ENCODE results near the gene RAPSN. TPM values are rescaled to one million over a fixed set of nuclear protein-coding genes. Genes with fewer than 3 reads are reported as not detected.

The RAPSN gene
- total RNA-seq, 4 donors from 2014 or later = 0.59 to 4.6 (median 1.0) TPM; not detected in 1

GRCh38 chr11:47443817-47444216, 5.1 kb downstream of the RAPSN start:
- no peaks in the 10 kb centered on the region for H3K27me3 ChIP-seq
- TF ChIP-seq CTCF (IDR thresholded peaks at IDR 0.05) (no peak), EP300 (IDR thresholded peaks at IDR 0.05) (no peak), POLR2AphosphoS5 (IDR thresholded peaks at IDR 0.05) (no peak), POLR2A (IDR thresholded peaks at IDR 0.05) (no peak)
- H3K4me3 ChIP-seq = no peak overlapping the region
- no peaks in the 10 kb centered on the region for H3K4me1 ChIP-seq
- H3K36me3 ChIP-seq = no peaks in the 10 kb centered on the region
- no peak for DNase-seq (ENCODE audit: low spot score in 2 of 2)
- no peaks in the 10 kb centered on the region for H3K9me3 ChIP-seq
- no peak overlapping the region for H3K27ac ChIP-seq
- 75% methylated on average over 3 of the region's 3 CpGs for WGBS

GRCh38 chr11:47443028-47443700, 5.8 kb downstream of the RAPSN start:
- H3K36me3 ChIP-seq = no peaks in the 10 kb centered on the region
- DNase-seq (ENCODE audit: low spot score in 2 of 2) = no peak
- no peaks in the 10 kb centered on the region for H3K9me3 ChIP-seq
- no peak overlapping the region for H3K27ac ChIP-seq
- no peaks in the 10 kb centered on the region for H3K4me1 ChIP-seq
- no peak overlapping the region for H3K4me3 ChIP-seq
- 87% methylated on average over 11 of the region's 12 CpGs for WGBS
- no peaks in the 10 kb centered on the region for H3K27me3 ChIP-seq
- TF ChIP-seq POLR2AphosphoS5 (IDR thresholded peaks at IDR 0.05) = no peak
- no peak for TF ChIP-seq EP300 (IDR thresholded peaks at IDR 0.05)
- no peak for TF ChIP-seq CTCF (IDR thresholded peaks at IDR 0.05)
- TF ChIP-seq POLR2A (IDR thresholded peaks at IDR 0.05) = no peak

DNA sequence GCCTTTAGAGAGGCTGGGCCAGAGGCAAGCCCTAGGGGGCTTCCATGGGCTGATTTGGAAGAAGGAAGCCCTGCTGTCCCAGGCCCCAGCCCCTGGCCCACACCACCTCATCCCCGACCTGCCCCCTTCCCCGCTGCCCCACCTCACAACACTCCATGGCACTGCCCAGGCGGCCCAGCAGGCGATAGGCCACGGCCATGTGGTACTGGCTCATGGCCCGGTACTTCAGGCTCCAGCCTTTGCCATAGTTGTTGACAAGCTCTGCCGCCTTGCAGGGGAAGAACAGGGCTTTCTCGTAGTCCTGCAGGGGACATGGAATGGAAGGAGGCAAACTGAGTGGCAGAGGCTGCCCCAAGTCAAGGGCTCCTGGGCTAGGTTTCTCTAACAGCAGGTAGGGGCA, 6.4 kb downstream of the RAPSN start:
- 80% methylated on average over 2 of the region's 8 CpGs for WGBS
- H3K36me3 ChIP-seq = no peaks in the 10 kb centered on the region
- no peak overlapping the region for H3K27ac ChIP-seq
- no peaks in the 10 kb centered on the region for H3K4me1 ChIP-seq
- H3K9me3 ChIP-seq = no peaks in the 10 kb centered on the region
- no peak overlapping the region for H3K4me3 ChIP-seq
- H3K27me3 ChIP-seq = no peaks in the 10 kb centered on the region
- DNase-seq (ENCODE audit: low spot score in 2 of 2) = no peak
- no peak for TF ChIP-seq POLR2AphosphoS5 (IDR thresholded peaks at IDR 0.05)
- no peak for TF ChIP-seq POLR2A (IDR thresholded peaks at IDR 0.05)
- TF ChIP-seq EP300 (IDR thresholded peaks at IDR 0.05) = no peak
- no peak for TF ChIP-seq CTCF (IDR thresholded peaks at IDR 0.05)

- H3K4me3 ChIP-seq = no peak overlapping the region
- TF ChIP-seq POLR2AphosphoS5 (IDR thresholded peaks at IDR 0.05) (no peak), POLR2A (IDR thresholded peaks at IDR 0.05) (no peak), EP300 (IDR thresholded peaks at IDR 0.05) (no peak), CTCF (IDR thresholded peaks at IDR 0.05) (no peak)
- H3K27me3 ChIP-seq = no peaks in the 10 kb centered on the region
- no peaks in the 10 kb centered on the region for H3K4me1 ChIP-seq
- 65% methylated on average over 2 of the region's 12 CpGs for WGBS
- no peaks in the 10 kb centered on the region for H3K36me3 ChIP-seq
- H3K27ac ChIP-seq = no peak overlapping the region
- no peaks in the 10 kb centered on the region for H3K9me3 ChIP-seq
- no peak for DNase-seq (ENCODE audit: low spot score in 2 of 2)
Observed at GRCh38 chr11:47441421-47441820, 7.5 kb downstream of the RAPSN start.

GRCh38 chr11:47440054-47440476, 8.9 kb downstream of the RAPSN start:
- 50% methylated on average over 2 of the region's 2 CpGs for WGBS
- no peaks in the 10 kb centered on the region for H3K27me3 ChIP-seq

GRCh38 chr11:47438721-47439120, 10.2 kb downstream of the RAPSN start:
- H3K9me3 ChIP-seq = no peaks in the 10 kb centered on the region
- WGBS = 92% methylated on average over 14 of the region's 18 CpGs

More at GRCh38 chr11:47440054-47440476, 8.9 kb downstream of the RAPSN start:
- Histone ChIP-seq H3K27ac (no peak overlapping the region), H3K4me1 (no peaks in the 10 kb centered on the region), H3K9me3 (no peaks in the 10 kb centered on the region), H3K4me3 (no peak overlapping the region), H3K36me3 (no peaks in the 10 kb centered on the region)
- no peak for TF ChIP-seq EP300 (IDR thresholded peaks at IDR 0.05)
- DNase-seq (ENCODE audit: low spot score in 2 of 2) = no peak

More at GRCh38 chr11:47438721-47439120, 10.2 kb downstream of the RAPSN start:
- H3K4me1 ChIP-seq = peaks cover 3% of the 10 kb centered on the region
- H3K27me3 ChIP-seq = no peaks in the 10 kb centered on the region
- no peak for TF ChIP-seq POLR2A (IDR thresholded peaks at IDR 0.05)
- TF ChIP-seq CTCF (IDR thresholded peaks at IDR 0.05) = no peak
- no peak for TF ChIP-seq EP300 (IDR thresholded peaks at IDR 0.05)
- no peak for TF ChIP-seq POLR2AphosphoS5 (IDR thresholded peaks at IDR 0.05)
- H3K4me3 ChIP-seq = no peak overlapping the region
- no peak for DNase-seq (ENCODE audit: low spot score in 2 of 2)
- no peaks in the 10 kb centered on the region for H3K36me3 ChIP-seq
- H3K27ac ChIP-seq = no peak overlapping the region

Data from suprapubic skin (tissue), 4 donors.